CD4-positive, alpha-beta T cell treated with Interleukin-15 for 1 hour (primary cell): ENCODE measurements around the gene EIF4G1.
"Not testable (repeated sequence)": the region's sequence is repeated elsewhere in the genome, so short reads cannot be mapped to it uniquely, and the experiment has no call there.

Experiments used
- DNase-seq: peaks from one replicate; pipeline ENCODE4 v3.0.0-alpha.2; 2020

The EIF4G1 gene

DNA sequence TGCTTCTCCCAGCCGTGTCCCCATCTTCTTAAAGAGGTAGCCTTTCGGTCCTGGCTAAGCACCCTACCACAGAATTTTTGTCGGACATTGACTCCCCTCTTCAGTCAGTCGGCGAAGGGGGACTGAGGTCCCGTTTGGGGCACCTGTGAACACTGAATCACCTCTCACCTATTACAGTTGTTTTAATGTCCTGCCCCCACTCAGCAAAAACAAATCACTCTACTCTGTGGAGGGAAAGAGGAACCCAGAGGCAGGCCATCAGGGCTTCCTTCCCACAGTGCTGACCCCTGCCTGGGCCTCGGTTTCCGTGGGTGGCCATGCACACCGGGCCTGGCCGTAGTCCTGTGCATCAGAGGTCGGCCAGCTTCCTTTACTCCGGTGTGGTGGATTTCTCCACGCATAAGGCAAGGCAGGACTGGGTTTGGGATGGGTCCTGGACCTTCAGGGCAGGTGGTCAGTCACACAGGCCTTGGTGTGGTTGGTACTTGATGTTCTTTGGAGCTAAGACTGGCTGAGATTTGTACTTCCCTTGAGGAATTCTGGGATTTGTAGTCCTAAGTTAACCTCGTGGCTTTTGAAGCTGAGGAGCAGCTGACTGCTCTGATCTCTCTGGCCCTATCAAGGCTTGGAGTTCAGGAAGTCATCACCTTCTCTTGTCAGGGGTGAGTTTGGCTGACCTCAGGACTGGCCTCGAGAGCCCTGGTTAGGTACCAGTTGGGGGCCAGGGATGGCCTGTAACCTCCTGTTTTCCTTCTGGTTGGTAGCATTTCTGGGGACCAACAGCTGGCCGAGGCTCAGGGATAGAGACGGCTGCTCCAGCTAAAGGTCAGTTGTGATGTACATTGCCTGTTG lies 22.4 kb downstream of the EIF4G1 start:
- no peak for DNase-seq

DNA sequence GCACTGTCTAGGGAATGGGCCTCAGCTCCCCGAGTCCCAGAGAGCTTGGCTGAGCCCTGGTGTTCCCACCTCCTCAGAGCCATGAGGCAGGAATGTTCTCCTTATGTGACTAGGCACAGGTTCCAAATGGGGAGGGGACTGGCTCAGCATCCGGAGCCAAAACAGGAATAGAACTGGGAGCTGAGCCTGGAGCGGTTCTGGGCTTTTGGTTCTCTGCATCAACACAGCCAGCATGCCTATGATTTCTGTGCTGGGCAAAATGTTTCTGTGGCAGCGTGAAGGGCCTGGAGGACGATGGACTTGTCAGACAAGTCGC lies 23.0 kb downstream of the EIF4G1 start, which contains the start of gene FAM131A:
Gene FAM131A, plus strand, starts transcription at position 202 of the 316 bp plus-strand sequence. Its CDS starts 31 bp downstream, at position 233.
- no peak for DNase-seq

DNA sequence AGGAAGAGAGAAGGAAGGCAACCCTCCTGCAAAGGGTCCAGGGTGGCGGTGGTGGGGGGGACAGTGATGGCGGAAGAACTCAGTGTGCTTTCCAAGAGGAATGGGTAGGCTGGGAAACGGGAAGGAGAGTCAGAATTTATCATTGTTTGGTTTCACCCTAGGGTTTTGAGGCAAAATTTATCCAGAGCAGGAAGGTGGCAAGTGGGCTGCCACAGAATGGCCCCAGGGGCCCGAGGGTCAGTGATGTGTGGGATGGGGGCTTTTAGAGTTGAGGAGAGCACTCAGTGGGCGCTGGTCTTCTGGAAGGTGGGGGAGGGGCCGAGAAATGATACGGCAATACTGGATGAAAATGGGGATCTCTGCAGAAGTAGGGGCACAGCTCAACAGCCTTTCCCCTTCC lies 23.6 kb downstream of the EIF4G1 start:
- no peak for DNase-seq

DNA sequence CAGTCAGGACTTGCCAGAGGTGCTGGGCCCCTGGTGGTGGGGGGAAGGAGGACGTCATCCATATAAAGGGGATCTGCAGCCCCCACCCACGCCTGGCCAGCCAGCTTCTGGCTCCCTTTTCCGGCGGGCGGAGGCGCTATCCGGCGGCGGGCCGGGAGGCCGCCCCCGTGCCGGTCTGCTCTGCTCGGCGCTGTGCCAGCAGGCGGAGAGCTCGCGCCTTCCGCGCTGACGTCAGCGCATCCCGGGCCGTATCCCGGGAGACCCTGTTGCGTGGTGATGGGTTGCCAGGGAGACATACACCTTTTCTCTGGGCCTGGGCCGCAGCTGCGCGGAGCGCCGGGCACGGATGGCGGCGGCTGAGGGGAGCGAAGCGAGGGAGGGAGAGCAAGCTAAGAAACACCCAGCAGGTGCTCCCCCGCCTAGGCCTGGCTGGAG lies 24.1 kb downstream of the EIF4G1 start:
- DNase-seq: peak; percentile 24

DNA sequence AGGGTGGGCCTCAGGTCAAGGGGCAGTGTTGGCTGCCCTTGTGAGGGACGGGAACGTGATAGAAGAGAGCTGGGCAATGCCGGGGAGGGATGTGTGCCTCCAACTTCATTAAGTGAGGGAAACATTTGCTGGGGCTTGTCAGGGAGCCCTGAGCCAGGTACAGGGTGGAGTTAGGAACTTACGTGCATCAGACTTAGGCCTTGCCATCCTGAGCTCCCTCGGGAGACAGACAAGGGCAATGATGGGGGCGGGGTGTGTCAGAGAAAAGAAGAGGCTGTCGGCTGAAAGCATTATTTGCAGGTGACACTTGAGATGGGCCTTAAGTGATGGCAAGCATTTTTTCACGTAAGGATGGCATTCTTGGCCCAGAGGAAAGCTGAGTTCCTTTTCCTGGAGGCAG lies 24.6 kb downstream of the EIF4G1 start:
- no peak for DNase-seq

DNA sequence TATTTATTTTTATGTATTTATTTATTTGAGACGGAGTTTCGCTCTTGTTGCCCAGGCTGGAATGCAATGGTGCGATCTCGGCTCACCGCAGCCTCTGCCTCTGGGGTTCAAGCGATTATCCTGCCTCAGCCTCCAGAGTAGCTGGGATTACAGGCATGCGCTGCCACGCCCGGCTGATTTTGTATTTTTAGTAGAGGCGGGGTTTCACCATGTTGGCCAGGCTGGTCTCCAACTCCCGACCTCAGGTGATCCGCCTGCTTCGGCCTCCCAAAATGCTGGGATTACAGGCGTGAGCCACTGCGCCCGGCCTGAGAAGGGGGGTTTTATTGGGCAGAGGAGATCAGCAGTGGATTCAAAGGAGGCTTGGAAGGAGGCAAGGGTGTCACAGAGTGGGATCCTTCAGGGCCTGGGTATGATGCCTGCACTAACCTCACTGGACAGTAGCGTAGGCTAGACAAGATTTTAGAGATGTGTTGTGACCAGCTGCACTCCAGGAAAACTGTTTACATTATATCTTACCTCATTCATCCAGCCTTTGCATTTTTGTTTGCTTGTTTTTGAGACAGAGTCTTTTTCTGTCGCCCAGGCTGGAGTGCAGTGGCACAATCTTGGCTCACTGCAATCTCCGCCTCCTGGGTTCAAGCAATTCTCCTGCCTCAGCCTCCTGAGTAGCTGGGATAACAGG lies 25.2 kb downstream of the EIF4G1 start:
- DNase-seq: not testable (repeated sequence)

DNA sequence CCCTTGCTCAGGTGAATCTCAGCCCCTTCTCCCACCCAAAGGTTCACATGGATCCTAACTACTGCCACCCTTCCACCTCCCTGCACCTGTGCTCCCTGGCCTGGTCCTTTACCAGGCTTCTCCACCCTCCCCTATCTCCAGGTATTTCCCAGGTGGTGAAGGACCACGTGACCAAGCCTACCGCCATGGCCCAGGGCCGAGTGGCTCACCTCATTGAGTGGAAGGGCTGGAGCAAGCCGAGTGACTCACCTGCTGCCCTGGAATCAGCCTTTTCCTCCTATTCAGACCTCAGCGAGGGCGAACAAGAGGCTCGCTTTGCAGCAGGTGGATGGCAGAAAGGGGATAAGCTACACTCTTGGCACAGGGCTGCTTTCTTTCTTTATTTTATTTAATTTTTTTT lies 27.5 kb downstream of the EIF4G1 start:
- DNase-seq: no peak

DNA sequence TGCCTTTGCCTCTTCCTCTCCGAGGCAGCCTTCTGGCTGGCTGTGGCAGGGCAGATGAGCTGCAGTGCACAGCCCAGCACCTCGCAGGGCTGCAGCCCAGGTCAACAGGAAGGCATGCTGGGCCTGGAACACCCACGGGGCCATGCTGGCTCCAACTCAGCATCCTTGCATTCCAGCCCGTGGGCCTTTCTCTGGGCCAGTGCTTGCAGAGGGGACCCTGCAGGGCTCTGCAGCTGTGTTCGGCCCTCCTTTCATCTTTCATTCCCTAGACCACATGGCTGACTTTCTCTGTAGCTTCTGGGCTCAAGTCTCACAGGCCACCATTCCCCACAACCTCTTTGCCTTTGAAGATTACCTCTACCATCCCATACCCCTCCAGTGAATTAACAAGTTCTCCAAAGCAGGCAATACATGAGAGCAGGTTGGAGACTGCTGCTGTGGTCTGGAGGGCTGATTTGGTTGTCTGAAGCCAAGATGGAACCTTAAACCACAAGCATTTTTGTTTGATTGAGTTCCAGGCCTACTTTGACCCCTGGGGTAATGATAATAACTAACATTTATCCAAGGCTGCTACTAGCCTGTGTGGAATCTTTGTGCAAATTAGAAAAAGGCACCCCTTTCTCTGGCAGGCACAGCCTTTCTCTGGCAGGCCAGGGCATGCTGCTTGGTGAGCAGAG lies 28.9 kb downstream of the EIF4G1 start:
- no peak for DNase-seq

DNA sequence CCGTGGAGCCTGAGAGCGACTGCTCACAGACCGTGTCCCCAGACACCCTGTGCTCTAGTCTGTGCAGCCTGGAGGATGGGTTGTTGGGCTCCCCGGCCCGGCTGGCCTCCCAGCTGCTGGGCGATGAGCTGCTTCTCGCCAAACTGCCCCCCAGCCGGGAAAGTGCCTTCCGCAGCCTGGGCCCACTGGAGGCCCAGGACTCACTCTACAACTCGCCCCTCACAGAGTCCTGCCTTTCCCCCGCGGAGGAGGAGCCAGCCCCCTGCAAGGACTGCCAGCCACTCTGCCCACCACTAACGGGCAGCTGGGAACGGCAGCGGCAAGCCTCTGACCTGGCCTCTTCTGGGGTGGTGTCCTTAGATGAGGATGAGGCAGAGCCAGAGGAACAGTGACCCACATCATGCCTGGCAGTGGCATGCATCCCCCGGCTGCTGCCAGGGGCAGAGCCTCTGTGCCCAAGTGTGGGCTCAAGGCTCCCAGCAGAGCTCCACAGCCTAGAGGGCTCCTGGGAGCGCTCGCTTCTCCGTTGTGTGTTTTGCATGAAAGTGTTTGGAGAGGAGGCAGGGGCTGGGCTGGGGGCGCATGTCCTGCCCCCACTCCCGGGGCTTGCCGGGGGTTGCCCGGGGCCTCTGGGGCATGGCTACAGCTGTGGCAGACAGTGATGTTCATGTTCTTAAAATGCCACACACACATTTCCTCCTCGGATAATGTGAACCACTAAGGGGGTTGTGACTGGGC lies 30.3 kb downstream of the EIF4G1 start:
- DNase-seq: no peak

DNA sequence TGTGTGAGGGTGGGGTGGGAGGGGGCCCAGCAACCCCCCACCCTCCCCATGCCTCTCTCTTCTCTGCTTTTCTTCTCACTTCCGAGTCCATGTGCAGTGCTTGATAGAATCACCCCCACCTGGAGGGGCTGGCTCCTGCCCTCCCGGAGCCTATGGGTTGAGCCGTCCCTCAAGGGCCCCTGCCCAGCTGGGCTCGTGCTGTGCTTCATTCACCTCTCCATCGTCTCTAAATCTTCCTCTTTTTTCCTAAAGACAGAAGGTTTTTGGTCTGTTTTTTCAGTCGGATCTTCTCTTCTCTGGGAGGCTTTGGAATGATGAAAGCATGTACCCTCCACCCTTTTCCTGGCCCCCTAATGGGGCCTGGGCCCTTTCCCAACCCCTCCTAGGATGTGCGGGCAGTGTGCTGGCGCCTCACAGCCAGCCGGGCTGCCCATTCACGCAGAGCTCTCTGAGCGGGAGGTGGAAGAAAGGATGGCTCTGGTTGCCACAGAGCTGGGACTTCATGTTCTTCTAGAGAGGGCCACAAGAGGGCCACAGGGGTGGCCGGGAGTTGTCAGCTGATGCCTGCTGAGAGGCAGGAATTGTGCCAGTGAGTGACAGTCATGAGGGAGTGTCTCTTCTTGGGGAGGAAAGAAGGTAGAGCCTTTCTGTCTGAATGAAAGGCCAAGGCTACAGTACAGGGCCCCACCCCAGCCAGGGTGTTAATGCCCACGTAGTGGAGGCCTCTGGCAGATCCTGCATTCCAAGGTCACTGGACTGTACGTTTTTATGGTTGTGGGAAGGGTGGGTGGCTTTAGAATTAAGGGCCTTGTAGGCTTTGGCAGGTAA lies 31.1 kb downstream of the EIF4G1 start:
- DNase-seq: no peak

DNA sequence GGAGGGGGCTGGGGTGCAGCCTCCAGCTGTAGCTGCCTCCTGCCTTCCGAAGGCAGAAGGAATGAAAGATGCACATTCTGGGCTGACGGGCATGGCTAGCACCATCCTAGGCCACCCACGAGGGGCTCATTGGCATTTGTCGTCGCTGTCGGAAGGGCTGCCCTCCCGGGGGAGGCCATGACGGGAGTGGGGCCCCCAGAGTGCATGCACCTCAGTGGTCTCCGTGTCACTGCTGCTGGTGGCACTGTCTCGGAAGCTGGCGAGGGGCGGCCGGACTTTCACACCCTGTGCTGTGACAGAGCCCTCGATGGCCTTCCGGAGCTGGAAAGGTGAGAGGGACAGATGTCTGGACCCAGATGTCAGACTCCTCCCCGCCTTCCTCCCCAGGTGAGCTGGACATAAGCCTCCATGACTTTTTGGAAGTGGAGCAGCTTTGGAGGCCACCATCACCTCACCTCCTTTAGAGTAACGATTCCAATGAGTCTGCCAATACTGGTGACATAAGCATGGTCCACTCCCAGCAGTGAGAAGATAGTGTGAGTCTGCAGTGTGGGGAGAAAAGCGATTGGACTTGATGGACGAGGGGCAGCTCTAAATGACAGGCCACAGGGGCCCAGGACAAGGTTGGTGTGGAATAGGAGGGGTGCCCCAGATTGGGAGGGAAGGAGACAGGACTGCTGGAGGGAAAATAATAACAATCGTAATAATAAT lies 32.2 kb downstream of the EIF4G1 start:
- DNase-seq: no peak

DNA sequence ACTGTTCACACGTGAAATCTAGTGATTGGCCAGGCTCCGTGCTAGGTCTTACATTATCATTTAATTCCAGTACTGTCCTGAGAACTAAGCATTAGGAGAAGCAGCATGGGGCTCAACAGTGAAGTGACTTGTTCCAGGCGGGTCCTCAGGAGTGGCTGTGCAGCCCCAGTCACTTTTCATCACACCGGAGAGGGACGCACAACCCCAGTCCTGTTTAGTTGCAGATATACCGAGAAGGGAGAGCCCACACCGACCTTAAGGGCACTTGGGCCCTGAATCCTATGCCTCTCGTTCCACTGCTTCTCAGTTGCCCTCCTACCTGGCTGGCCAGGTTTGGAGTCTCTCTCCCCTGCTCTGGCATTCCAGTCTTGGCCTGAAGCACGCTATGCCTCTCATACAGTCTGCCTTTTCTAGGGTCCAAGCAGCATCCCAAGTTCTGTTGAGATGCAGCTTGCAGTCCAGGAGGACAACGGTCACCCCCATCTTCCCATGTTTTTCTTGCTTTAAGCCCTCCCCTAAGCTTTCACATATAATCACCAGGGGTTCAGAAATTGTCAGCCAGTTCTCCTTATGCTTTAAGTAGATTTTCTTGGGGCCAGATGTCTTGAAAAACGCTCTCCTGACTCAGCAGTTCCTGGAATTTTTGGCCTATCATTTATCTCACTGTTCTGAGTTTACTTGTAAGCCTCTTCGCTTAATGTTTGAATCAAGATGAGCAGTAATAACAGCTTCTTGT lies 33.1 kb downstream of the EIF4G1 start:
- no peak for DNase-seq

DNA sequence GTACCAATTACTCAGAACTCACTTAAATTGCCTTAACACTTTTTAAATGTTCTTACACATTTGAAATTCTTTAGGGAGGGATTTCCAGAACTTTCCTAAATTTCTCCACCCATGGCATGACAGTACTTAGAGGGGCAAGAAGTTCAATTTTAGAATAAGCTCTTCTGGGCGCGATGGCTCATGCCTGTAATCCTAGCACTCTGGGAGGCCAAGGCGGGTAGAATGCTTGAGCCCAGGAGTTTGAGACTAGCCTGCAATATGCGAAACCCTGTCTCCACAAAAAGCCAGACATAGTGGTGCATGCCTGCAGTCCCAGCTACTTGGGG lies 33.6 kb downstream of the EIF4G1 start:
- DNase-seq: no peak

DNA sequence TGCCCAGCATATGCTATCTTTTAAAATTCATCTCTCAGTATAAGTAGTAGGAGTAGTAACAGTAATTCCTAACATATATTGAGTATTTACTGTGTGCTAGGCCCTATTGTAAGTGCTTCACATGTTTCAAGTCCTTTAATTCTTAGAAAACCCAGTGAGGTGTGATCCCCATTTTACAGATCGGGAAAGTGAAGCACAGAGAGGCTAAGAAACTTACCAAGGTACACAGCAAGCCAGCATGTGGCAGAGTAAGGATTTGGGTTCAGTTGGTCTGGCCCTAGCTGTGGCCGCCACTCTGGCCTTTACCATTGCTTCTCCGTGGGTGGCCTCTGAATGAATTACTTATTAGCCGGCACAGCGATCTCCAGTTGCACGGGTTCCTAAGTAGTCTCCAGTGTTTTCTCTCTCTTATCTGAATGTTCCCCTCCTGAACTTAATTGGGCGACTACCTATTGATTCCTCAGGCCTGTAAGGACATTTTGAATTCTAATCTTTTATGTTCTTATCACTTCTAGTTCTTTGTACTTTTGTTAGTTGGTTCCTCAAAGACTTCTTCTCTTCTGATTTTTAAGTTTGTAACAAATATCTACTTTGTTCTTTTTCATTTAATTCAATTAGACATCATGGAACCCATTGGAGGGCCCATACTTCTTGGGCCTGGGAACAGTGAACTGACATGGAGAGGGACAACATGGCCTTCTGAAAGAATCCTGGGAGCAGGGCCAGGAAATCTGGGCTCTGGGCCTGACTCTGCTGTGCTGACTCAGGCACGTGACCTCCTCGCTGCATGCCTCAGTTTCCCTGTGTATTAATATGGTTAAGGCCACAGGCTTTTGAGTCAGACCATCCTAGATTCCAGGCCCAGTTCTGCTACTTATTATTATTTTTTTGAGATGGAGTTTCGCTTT lies 35.4 kb downstream of the EIF4G1 start:
- no peak for DNase-seq

DNA sequence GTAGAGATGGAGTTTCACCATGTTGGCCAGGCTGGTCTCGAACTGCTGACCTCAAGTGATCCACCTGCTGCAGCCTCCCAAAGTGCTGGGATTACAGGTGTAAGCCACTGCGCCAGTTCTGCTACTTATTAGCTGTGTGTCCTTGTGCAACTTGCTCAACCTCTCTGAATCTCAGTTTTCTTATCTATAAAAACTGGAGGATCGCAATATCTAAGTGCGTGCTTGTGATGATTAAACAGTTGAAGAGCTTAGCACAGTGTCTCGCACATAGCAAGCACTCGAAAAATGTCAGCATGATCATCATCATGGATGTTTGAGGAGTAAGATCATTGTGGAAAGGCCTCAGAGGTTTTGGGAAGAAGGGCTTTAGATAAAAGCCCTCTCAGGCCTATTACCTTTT lies 36.2 kb downstream of the EIF4G1 start:
- DNase-seq: no peak

DNA sequence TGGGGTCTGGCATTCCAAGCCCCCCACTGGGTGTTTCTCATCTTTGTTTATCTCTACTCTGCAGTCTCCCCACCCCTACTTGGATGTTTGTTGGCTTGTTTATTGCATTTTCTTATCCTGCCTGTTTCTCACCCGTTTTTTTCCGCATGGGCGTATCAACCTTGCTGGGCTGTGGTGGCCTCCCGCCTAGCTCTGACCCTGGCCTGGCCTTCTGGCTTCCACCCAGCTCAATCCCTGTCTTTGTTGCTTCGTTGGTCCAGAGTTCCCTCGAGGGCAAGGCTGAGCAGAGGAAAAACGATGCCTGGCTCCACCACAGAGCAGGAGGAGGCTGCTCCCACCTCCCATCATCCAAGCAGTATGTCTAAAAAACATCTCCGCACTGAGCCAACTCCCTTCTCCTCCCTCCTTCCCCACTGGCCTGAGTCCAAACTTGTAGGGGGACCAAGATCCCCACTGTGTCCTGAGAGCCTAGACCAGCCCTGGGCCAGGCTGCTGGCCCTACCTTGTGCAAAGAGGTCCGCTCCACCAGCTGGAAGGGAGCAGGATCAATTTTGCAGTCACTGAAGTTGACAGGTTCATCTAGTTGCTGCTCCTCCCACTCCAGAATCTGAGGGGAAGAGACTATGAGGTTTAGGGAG lies 37.2 kb downstream of the EIF4G1 start:
- no peak for DNase-seq

DNA sequence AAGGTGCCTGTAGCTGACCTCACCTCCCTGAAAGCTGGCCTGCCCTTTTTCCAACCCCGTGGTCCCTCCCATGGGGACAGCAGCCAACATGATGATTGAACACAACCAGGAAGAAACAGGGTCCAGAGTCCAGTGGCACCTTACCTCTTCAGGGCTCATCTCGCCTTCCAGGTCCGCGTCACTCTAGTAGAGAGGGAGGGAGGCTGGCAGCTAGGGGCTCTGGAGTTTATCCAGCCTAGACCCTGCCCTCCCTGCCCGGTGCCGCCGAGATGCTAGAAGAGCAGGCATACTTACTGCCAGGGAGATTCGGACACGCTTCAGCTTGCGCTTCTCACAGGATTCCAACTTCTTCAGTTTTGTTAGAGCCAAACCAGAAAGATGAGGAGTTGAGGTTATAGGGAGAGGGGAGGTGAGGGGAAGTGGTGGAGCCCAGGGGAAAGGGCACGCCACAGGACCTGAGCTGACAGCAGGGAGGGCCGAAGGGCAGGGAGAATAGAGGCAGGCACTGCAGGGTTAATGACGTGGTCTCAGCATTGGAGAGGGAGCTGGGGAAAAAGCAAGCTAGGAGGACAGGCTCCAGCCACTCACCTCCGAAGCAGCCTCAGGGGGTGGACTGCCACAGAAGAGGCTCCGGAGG lies 37.9 kb downstream of the EIF4G1 start:
- no peak for DNase-seq

DNA sequence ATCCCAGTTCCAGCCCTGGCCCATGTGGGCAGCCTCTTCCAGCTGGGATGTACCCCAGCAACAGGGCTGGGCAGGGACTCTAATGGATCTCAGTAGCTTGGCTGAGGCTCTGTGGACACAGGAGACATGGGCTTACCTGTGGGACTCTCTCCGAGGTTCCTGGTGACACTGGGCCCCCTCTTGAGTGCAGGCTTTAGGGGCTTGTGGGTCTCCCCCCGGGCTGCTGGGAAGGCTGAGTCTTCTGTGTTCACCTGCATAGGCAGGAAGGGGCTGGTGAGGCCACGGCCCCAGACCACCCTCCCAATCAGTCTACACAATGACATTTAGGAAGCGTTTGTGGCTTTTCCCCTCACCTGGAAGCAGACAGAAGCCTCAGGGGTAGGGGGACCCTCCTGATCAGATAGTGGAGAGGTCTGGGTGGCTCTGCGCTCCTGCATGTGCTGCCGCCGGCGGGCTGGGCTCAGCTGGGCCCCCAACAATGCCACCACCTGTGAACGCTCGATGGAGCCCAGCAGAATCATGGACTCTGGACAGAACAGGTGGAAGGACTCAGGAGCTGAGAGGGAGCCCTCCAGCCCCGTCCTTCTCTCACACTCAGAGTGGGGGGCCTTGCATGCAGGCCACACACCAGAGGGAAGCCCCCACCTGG lies 38.6 kb downstream of the EIF4G1 start:
- no peak for DNase-seq
